ENCODE measurements around the gene STK17B.

DNA sequence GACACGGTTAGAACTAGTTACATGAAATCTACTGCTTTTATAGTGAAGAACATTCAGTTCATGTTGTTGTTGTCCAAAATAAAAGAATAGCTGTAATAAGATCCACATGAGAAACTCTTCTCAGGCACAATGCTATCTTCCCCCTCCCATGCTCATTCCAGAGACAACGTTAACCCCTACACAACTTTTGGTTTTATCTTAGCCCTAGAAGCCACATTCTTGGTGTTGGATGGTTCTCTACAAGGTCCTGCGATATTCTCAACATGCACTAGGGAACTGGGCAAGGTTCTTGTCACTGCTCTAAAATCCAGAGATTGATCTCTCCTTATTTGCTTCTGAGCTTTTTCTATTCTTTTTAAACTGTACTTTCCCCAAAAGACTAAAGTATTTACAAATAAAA is 51.5 kb downstream of the STK17B start:
- TF ChIP-seq, protein P1, sequence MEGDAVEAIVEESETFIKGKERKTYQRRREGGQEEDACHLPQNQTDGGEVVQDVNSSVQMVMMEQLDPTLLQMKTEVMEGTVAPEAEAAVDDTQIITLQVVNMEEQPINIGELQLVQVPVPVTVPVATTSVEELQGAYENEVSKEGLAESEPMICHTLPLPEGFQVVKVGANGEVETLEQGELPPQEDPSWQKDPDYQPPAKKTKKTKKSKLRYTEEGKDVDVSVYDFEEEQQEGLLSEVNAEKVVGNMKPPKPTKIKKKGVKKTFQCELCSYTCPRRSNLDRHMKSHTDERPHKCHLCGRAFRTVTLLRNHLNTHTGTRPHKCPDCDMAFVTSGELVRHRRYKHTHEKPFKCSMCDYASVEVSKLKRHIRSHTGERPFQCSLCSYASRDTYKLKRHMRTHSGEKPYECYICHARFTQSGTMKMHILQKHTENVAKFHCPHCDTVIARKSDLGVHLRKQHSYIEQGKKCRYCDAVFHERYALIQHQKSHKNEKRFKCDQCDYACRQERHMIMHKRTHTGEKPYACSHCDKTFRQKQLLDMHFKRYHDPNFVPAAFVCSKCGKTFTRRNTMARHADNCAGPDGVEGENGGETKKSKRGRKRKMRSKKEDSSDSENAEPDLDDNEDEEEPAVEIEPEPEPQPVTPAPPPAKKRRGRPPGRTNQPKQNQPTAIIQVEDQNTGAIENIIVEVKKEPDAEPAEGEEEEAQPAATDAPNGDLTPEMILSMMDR (IDR thresholded peaks at IDR 0.05) = no peak
- TF ChIP-seq POLR2AphosphoS5 (IDR thresholded peaks at IDR 0.05) (no peak), POLR2A (IDR thresholded peaks at IDR 0.05) (no peak)
